COLO829 (cell line): ENCODE data around the gene KCNIP2.
A peak's percentile ranks its signal among the peaks of the same experiment; 100 is the strongest.

Experiments used
- DNase-seq: peaks from one replicate; pipeline ENCODE4 v3.0.0; 2012; ENCODE audit warnings: low spot score

Gene KCNIP2

DNA sequence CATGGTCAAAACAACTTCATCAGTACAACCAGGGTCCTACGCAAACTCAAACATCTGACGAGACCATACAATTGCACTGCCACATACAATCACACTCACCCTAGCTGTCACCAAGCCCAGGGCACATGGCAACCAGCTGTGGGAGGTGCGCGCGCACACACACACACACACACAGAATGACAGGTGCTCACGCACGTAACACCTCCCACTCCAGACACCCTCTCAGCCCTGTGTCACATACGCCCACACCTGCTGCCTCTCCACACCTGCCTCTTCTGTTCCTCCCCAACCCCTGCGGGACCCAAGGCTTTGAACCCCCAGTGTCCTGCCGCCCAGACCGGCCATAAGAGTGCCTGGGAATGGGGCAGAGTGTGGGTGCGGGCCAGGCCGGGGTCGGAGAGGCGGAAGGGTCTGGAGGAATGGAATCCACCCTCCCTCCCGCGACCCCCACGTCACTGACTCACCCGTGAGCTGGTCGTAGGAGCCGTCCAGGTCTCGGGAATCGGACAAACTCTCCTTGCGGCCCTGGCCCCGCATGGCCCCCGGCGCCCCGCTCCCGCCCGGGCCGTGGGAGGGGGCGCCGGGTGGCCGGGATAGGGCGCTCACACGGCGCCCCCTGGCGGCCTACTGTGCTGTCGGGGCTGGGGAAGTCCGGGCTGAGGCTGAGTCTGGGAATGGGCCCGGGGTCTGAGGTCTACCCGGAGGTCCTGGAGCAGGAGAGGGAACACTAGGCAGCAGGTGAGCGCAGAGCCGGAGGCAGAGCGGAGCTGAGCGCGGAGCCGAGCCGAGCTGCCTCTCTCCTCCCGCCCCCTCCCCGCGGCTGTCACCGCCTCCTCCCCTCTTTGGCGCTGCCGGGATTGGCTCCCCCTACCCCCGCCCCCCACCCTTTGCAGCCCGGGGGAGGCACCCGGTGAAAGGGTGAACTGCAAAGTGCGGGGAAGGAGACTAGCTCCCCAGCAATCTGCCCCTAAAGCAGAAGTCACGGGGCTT is at the start of gene KCNIP2:
Gene KCNIP2, minus strand, starts transcription at position 769 of the 990 bp plus-strand sequence. Its CDS starts 232 bp downstream, at position 537.
- no peak for DNase-seq

DNA sequence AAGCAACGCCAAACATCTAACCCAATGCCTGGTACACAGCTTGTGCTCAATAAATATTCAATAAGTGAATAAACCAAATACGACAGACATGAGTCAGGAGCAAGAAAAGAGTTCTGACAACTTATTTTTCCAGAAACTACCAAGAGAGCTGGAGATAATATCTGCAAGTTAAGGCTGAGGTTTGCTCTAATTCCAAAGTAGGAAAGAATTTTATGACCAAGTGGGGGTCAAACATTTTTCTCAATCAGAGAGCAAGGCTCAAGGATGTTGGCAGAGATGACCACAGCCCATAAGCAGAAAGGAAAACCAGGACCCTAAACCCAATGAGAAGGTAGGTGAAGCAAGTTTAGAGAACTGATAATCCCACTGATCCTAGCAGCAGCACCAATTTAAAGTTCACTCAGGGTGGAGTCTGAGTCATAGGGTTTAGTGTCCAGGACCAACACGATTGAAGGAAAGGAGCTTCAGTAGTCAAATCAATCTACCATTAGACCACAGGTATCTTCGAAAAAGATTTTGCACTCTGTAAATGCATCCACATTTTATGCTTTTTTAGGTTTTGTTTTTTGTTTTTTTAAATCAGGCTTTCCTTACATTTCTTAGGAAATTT is 49.3 kb upstream of the KCNIP2 start:
- no peak for DNase-seq

DNA sequence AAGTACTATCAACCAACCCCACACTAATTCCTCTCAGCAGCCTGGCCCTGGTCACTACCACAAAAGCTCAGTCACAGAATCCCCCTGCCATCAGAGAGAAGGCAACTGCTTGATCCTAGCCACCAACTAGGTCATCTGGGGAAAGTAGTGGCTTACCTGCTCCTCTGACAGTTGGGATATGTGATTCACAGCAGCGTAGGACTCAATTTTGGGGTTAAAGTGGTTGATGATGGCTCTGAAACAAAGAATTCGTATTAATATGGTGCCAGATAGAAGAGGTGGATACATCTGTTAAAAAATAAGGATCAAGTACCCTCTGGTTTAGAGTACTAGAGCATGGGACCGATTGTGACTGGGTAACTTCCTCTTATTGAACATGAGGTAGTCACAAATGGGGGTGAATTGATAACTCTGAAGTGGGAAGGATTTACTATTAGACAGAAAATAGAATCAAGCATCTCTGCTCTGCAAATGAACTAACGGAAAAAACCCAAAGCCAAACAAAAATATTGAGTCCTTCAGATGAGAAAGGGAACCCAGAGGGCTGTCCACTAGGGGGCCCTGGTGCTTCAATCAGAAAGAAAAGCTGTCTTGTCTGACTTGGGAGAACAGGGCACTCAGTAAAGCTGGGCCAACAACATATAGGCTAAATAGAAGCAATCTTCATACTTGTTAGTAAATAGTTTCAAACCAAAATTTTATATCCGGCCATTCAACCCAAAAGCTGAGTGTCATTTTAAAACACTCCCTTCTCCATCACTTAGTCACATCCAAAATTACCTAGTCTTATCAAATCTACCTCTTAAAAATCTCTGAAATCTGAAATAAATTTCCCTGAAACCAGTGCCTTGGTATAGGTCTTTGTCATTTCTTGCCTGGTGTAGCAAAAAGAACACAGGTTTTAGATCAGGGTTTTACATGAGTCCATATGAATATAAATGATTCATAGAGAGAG is 45.9 kb upstream of the KCNIP2 start:
- DNase-seq: peak; percentile 60

DNA sequence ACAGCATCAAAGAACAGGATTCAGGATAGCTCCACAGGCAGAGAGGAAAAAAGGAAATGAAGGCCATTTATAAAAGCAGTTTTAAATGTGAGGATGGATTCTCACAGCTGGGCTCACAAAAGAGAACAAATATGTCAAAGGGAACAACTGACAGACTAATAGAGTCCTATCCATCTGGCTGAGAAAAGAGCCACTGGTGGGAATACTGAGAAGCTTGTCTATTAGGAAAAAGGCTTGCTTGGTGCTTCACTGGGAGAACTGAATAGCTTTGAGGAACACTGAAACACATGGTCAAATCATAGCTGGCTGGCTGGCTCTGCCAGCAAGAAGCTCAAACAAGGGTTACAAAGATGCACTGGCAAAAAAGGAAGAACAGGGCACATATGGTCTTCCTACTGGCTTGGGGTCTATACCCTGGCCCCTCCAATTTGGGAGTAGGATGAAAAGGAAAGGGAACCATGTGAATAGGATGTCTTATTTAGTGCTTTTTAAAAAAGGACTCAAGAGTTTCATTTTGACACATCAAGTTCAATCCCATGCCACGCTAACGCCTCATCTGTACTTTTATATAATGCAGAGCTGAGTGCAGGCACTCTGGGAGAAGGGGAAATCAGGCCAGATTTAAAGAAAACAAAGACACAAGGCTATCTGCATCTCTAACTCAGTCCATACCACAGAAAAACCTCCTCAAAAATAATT is 44.8 kb upstream of the KCNIP2 start:
- no peak for DNase-seq

DNA sequence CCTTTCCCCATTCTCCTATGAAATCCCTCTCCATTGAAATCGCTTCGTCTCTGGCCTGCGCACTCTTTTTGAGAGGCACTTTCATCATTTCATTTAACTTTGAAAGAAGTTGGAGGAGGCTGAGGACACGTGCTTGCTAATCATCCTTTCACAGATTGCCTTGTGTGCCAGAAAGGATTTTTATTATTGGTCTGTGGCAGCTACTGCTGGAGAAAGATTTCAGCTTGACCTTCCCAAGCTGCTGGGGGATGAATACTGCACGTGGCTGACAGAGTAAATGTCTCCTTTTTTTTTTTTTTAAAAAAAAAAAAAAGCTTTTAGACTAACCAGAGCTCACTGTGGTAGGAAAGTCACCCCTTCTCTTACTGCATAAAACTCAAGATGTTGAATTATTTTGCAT is 44.2 kb upstream of the KCNIP2 start:
- no peak for DNase-seq

DNA sequence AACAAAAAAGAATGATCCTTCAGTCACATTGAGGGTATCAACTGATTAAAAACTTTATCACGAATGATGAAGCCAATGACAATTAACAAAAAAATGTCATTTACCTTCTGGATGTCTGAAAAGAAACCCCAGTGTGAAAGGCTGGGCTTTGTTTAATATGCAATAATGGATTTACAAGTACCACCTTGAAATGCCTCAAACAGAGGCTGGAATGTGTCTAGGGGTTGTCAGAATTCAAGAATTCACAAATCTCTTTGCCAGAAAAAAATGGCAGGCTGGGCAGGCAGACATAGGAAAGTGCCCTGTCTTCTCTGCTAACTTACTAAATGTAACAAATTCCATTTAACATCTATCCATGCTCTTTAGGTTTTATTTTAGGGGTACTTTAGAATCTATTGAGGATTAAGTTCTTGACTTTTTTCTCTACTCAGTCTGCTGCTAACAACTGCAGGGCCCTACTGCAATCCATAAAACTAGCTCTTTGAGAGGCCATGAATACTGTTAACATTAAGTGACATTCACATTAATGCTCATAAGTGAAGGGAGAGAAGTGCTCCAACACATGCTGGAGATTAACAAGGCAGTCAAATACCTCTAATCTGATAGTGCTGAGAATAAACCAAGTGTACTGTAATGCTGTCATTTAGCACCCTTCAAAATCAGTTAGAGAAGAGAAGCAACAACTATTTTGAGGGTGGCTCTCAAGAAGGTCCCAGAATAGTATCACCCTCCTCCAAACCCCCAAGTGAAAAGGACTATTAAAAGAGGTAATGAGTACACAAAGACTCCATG is 43.1 kb upstream of the KCNIP2 start:
- DNase-seq: no peak

DNA sequence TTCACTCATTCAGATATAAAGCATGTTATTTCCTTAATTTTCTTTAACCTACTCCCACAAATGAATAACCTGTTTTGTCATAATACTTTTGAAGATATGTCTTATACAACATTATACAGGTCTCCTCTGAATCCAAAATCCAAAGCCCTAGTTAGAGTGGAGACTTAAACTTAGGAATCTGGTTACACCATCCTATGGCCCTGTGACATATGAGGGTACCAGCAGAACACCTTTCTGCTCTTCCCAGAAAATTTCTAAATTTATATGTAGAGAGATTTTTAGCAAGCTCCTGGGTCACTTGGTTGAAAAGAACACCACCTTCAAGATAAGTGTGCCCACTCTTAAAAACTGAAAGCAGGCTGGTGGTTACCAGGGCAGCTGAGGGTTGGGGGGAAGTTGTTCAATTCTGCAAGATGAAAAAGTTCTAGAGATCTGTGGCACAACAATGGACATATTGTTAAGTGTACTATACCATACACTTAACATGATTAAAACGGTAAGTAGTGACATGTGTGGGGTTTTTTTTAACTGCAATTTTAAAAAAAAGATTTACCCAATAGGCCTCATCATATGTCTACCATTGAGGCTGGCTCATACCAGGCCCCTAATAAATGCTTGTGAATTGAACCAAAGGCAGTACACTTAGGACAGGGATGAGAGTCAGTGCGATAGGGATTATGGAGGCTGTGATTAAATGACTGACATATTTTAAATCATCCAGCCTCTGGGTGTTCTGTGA is 37.6 kb upstream of the KCNIP2 start:
- no peak for DNase-seq

DNA sequence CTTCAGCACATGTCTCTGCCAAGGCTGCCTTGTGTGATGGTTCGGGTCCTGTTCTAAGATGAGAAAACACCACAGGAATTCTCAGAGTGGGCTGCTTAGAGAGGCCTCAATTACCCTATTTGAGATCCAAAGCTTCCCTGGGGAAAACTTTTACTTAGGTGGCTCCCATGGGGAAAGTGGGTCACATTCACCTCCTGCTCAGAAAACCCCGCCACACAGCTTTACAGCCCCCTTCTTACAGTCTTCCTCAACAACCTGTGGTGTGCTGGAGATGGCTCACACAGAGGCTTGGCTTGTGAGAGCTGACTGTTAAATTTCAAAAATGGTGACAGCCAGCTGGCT is 36.6 kb upstream of the KCNIP2 start:
- DNase-seq: no peak

DNA sequence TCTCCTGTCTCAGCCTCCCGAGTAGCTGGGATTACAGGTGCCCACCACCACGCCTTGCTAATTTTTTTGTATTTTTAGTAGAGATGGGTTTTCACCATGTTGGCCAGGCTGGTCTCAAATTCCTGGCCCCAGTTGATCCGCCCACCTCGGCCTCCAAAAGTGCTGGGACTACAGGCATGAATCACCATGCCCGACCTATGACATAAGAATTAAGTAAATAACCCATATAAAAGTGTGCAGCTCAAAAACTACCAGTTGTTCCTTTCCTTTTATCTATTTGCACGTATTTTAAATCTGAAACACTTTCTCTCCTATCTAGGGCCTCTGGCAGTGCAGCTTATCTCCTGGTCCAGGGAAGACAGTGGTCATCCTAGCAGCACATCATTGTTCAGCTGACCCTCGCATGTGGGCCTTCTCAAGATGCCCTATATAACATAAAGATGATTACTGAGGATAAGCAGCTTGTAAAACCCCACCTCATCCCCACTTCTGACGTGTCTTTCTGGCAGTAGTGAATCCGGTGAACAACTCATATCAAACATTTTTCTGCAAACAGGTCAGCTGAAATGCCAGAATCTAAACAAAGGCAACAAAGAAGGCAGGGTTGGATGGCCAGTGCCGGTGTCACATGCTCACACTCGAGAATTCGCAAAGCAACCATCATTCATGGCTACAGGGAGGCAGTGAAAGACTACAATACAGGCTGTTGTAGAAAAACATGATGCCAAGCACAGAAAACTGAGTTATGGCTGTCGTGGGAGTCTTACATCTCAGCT is 36.0 kb upstream of the KCNIP2 start:
- DNase-seq: peak; percentile 56

DNA sequence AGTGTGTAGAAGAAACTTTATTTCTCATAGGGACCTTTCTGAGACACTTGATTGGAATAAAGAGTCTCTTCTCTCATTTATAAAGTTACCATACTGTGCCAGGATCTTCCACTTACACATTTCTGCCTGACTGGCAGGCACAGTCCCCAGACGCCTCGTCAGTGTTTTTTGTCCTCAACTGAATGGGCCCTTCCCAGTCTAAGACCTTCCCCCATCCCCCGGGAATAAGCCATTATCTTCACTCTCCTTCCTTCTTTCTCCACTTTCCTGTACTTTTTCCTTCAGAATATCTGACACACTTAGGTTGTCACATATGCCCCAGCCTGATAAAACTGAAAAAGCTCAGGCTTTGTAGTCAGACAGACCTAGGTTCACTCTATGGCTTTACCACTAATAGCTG is 35.3 kb upstream of the KCNIP2 start:
- DNase-seq: no peak

DNA sequence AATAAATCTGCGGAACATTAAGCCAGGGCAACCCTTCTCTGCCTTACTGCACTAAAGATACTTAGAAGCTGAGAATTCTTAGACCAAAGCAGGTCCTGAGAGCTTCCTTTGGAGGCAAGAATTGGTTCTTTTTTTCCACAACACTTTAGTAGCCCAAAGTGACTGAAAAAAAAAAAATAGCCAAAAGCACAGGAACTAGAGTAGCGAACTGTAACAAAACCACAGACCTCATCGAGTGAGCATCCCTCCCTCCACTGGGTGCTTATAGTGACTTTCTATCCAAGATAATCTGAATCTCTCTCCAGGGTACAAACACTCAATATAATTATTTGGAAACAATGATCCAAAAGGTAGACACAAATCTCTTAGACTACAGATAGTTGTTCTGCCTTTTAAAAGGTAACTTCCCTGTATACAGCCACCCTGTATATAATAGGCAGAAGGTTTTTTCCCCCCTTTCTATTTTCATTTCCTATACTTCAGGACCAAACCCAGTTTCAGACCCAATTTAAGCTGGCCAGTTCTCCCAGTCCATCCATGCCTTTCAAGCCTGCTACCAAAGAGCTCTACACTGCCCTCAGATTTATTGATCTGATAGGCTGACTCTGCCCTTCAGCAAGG is 31.6 kb upstream of the KCNIP2 start:
- DNase-seq: no peak

DNA sequence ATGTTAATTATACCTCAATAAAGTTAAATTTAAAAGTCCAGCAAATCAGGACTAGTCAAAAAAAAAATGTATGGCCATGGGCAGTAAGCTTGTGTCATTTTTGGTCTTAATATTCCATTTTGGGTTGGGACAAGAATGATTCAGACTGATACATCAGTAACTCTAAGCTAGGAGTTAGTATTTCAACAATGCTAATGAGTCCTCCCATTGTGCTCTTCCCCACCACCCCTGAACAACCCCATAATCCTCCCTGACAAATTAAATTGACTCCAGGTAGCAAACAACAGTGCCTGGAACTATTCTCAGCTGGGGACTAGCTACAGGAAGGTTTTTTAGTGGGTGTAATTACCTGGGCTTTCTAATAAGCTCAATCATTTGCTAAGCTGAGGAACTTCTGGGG is 30.7 kb upstream of the KCNIP2 start:
- DNase-seq: no peak

DNA sequence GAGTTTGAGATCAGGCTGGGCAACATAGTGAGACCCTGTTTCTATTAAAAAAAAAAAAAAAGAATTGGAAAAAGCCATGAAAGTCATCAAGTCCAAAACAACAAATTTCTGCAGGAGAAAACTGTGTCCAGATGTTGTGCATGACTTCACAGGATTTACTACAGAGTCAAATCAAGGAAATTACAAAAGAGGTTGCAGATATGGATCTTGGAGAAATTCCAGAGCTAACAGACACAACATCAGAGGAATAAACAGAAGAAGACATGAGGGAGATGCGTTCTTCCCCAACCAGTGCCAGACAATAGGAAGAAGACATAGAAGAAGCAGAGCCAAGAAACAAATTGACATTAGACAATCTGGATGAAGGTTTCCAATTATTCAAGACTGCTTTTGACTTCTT is 24.3 kb upstream of the KCNIP2 start:
- DNase-seq: no peak

DNA sequence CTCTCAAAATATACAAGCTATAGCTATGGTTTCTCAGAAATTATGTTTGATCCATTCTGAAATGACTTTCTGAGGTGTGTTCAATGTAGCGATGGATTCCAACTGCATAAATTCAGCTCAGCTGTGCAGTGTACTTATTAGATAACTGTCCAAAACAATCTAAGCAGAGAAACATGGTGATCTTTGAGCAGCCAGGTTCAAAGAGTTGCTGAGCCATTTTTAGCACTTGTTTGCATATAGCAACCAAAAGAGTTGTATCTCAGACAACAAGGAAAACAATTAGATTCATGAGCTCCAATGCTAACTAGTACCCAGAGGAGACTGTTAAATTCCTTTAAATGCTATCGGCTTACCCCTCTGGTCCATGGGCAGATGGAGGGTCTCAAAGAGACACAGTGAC is 15.9 kb upstream of the KCNIP2 start:
- no peak for DNase-seq

DNA sequence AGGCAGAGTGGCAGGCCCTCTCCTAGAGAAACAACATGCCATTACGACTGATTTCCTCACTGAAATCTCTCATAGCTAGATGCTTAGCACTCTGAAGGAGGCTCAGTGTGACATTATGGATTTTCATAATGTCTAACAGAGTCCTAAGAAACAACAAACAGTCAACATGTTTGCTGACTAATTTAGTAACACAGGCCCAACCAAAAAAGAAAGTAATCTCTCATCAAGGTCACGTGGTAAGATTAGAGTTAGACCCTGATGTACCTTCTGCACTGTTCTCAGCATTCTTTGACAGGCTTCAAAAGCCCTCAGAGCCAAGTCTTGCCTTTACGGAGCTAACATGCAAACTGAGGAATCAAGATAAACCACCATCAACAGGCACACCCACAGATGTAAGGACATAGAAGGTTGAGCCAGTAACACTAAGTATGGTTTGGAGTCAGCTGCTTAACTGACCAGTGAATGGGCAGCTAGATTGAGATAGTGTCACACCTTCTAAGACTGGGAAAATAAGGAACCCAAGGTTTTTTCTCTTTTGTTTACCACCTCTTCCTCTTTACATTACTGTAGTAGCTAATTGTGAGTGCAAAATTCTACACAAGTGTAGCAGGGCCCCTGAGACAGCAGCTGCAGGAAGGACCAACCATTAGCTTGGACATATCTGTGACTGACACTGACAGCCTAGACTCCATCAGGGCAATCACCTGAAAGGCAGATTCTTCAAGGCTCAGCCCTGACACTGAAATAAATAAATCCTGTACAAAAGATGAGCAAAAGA is 15.3 kb upstream of the KCNIP2 start:
- no peak for DNase-seq

DNA sequence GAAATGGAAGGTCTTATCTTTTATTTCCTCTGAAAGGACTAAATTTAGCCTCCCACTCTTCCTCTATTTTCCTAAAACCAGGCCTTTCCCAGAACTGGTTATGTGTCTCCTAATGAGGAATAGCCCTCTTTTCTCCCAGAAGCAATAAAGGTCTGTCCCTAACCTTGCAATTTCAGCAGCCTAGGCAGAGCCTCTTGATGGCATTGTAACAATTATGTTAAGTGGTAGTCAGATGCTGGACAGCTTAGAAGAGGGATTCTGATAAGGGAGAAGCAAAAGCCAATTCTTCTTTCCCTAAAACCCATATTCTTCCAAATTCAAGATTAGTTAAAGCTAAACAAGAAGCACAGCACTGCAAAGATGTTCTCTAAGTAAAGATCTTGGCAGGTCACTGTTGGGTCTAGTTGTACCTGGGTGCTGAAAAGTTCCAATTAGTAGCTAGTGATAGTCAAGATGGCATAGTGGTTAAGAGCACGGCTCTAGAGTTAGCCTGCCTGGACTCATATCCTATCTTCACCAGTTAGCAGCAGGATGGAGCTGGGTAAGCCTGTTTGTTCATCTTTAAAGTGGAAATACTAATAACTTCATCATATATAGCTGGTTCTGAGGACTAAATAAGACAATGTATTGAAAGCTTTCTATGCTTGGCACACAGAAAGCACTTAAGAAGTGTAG is 14.3 kb upstream of the KCNIP2 start:
- no peak for DNase-seq

DNA sequence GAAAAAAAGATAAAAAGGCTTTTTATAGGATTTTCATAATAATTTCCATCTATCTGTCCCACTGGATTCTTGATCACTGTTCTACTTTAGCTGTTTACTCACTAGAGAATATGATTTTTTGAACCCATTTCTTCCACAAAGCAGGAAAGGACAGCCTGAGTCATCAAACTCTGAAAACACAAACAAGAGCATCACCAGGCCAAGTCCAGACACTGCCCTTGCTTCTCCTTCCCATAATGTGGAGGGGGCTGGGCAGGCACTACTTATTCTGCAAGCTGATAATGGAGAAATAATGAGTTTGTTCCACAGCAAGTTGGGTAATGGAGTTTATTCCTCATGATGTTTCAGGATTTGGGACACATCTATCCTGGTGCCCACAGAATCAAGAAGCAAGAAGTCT is 13.0 kb upstream of the KCNIP2 start:
- no peak for DNase-seq
